ENCODE results near the gene TRABD2B.

GRCh38 chr1:47791879-47792608 lies 205.1 kb downstream of the TRABD2B start:
- TF ChIP-seq CTCF (conservative IDR thresholded peaks at IDR 0.05; ENCODE audit: low read depth, low read length) (no peak), POLR2A (IDR thresholded peaks at IDR 0.05; ENCODE audit: low read depth, low read length) (no peak), ELK1 (IDR thresholded peaks at IDR 0.05; ENCODE audit: borderline replicate concordance, low read depth, low read length) (no peak), MXI1 (IDR thresholded peaks at IDR 0.05; ENCODE audit: borderline replicate concordance, low read depth, low read length) (no peak), USF2 (IDR thresholded peaks at IDR 0.05; ENCODE audit: low read depth, low read length) (no peak), BHLHE40 (IDR thresholded peaks at IDR 0.05; ENCODE audit: low read depth, low read length) (no peak)
